NCI-H128 (cell line): Measurements from ENCODE around the gene PSMA5.
"Not testable (repeated sequence)": the region's sequence is repeated elsewhere in the genome, so short reads cannot be mapped to it uniquely, and the experiment has no call there.

ENCODE experiments used
- DNase-seq: peaks from one replicate; lab custom pipeline; 2025; ENCODE audit not compliant: unreplicated experiment; lab: John Stamatoyannopoulos, UW

The PSMA5 gene

GRCh38 chr1:109392788-109393616, 33.2 kb downstream of the PSMA5 start:
- DNase-seq, result no peak

- DNase-seq, result no peak
Measured at GRCh38 chr1:109392037-109392787, 34.0 kb downstream of the PSMA5 start.

DNA sequence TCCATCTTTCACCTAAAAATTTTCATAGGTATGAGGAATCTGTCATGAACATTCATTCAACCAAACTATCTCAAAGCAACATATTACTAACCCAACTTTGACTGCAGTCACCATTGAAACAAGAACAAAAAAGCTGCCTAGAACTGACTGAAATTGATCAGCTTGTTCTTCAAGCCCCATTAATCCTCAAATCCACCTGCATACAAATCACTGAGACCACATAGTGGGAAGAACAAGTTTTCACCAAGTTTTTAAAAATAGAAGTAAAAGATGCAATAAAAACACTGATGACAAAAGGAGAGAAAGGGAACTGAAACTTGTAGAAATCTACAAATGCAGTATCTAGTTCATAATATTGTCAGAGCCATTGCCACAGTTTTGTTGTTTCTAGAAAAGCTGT, 34.6 kb downstream of the PSMA5 start:
- no peak for DNase-seq

DNA sequence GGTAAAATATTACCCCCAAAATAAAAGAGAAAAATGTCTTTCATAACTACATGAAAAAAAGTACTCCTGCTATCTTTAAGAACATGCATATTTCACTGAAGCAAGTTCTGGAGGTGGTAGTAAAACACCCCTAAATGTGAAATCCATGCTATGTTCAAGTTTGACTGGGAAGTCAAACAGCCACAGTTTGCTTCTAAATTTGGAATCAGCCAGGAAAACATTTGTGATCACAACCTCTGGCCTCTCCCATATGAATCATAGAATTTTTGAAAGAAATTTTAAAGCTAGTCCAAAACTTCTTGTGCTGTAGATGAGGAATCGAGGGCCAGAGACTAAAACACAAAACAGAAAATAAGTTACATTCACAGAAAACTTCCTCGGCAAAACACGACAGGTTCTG, 35.1 kb downstream of the PSMA5 start:
- DNase-seq, result no peak

DNA sequence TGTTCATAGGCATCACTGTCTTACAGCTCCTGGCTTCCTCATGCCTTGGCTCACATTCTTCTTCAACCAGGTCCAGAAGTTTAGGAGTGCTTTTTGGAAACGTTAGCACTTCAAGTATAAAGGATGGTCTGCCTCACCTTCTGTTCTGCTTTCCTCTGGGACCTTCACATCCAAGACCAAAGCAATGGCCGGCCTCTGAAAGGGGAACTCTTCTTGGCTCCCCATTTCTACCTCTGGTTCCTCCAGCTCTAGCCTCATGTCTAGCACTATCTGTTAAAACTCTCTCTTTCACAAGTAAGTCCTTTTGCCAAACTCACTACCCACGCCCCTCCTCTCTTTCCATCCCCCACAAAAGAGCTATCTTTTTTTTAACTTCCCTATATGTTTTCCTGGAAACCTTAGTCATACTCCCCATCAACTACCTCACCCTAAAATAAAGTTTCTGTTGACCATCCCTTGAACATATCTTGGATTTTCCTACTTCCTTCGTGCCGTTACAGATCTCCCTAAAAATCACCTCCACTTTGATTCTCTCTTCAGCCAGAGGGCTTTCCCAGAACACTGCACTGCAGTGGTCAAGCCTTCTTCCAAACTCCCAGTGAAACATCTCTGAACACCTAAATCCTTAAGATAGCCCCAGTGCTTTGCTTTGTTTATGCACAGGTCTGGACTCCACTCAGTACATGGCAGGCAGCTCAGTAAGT, 36.5 kb downstream of the PSMA5 start:
- DNase-seq, result no peak

GRCh38 chr1:109388884-109389637, 37.2 kb downstream of the PSMA5 start:
- no peak for DNase-seq

DNA sequence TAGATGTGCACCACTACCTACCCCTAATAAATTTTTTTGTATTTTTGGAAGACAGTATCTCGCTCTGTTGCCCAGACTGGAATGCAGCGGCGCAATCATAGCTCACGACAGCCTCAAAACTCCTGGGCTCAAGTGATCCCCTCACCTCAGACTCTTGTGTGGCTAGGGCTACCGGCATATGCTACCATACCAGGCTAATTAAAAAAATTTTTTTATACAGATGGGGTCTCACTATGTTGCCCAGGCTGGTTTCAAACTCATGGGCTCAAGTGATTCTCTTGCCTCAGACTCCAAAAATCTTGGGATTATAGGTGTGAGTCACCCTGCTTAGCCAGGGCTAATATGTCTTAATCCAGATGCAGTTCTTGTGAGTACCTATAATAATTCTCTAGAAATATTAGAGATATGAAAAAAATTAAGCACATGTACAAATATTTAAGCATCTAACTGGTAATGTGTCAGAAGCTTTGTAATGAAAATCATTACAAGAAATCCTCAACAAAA, 38.0 kb downstream of the PSMA5 start:
- DNase-seq, result no peak

DNA sequence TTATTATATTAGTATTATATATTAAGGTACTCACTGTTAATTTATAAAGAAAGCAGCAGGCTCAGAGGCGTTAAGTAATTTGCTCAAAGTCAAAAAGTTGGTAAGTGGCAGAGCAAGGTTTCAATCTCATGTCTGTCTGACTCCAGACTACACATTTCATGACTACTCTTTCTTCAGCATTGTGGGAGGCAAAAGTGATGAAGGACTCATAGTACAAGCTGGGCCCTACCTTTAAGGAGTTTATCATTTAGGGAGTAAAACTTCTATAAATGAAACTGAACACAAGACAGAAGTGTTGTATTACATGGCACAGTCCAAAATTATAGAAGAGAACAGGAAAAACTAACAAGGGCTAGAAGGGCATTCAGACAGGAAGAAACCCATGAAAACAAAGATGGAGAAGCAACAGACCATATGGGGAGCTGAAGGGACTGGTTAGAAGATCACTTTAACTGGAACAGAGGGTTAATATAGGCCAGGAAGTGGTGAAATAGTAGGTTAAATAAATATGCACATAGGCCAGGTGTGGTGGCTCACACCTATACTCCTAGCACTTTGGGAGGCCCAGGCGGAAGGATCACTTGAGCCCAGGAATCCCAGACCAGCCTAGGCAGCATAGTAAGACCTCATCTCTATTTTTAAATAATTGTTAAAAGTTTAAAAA, 40.1 kb downstream of the PSMA5 start:
- no peak for DNase-seq

DNA sequence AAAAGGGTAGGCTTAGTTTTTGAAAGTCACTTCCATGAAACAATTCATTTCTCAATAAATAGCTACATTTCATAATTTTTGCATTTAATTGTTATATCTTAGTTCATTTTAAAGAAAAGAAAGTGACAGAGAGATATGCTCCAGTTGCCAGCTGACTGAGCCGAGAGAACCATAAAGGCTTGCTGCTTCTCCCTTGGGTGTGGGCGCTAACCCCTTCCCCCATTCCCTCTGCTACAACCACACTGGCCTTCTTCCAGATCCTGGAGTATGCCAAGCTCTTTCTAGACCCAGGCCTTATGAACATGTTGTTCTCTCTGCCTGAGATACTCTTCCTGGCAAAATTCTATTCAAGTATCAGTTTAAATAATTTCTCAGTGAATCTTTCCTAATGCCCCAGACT, 40.8 kb downstream of the PSMA5 start:
- no peak for DNase-seq

DNA sequence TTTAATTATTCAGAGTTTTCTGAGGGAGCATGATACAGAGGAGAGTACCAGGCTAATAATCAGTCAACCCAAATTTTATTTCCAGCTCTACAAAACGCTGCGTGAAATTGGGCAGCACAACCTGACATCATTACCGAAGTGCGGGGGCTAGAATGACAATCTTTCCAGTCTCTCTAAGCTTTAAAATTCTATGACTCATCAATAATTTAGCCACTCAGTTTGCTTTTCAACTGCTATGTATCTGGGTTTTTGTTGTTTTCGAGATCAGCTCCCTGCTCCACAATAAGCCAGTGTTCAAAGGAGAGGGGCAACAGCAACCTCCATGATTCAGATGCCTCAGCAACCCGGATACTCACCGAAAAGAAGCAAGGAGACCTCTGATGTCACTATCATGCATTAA, 42.4 kb downstream of the PSMA5 start:
- no peak for DNase-seq

GRCh38 chr1:109383087-109383779, 43.0 kb downstream of the PSMA5 start:
- no peak for DNase-seq

- no peak for DNase-seq
Measured at GRCh38 chr1:109381573-109381972, 44.7 kb downstream of the PSMA5 start.

- no peak for DNase-seq
Measured at GRCh38 chr1:109379907-109380306, 46.3 kb downstream of the PSMA5 start.

GRCh38 chr1:109379422-109379821, 46.8 kb downstream of the PSMA5 start:
- DNase-seq, result no peak

DNA sequence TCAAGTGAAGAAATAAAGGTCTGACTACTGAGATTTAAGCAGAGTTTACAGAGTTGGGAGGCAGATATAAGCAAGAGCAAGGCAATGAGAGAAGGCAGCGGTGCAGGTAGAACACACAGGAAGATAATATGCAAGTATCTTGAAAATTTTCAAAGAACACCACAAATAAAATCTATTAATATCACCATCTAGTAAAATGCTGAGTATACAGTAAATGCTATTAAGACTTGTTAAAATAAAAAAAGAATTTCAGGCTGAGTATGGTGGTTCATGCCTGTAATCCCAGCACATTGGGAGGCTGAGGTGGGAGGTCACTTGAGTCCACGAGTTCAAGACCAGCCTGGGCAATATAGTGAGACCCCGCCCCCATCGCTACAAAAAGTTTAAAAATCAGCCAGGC, 48.5 kb downstream of the PSMA5 start:
- no peak for DNase-seq

GRCh38 chr1:109373696-109374095, 52.6 kb downstream of the PSMA5 start:
- not testable (repeated sequence) for DNase-seq

- no peak for DNase-seq
Measured at GRCh38 chr1:109373126-109373525, 53.1 kb downstream of the PSMA5 start.

- DNase-seq, result no peak
Measured at GRCh38 chr1:109372281-109372680, 54.0 kb downstream of the PSMA5 start.

DNA sequence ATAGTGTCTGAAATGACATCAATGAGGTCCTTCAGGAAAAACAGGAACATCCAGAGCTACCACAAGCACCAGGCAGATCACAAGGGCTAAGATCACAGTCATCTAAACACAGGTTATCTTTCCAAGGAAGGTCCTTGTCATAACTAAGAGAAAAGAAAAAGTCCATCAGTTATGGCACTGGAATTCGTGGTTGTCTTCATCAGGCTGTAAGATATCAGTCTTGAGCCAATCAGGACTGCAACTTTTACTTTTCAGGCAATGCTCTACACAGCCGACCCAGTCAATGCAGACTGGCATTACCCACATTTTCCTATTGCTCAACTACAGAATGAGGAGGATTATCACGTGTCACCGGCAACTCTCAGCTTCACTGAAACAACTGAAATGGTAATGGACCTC, 54.9 kb downstream of the PSMA5 start:
- no peak for DNase-seq
